GM23248 (cell line): Measurements from ENCODE around the gene PIF1.

Experiments used
- EZH2 ChIP-seq: fragments of 200-600 bp; sonication (generic); IDR thresholded peaks from 2 replicates; pipeline ENCODE4 v1.6.1; 2018; ENCODE audit warnings: antibody characterized with exemption, mild to moderate bottlenecking; ENCODE audit not compliant: insufficient read depth, poor library complexity, severe bottlenecking
- EZH2phosphoT487 ChIP-seq: fragments of 200-600 bp; sonication (generic); IDR thresholded peaks from 2 replicates; pipeline ENCODE4 v1.6.1; 2018; ENCODE audit warnings: antibody characterized with exemption, moderate library complexity, mild to moderate bottlenecking, low read depth; ENCODE audit not compliant: insufficient read depth

GRCh38 chr15:64806509-64806908 is 18.9 kb downstream of the PIF1 start:
- TF ChIP-seq EZH2 (no peak), EZH2phosphoT487 (no peak)
